Fibroblast of upper back skin (primary cell): ENCODE data around the gene WDR73.

Experiments used
- DNase-seq: peaks from one replicate; pipeline ENCODE4 v3.0.0-alpha.2; 2013

WDR73 gene

GRCh38 chr15:84609818-84610525 lies 44.1 kb downstream of the WDR73 start:
- DNase-seq: no peak

- no peak for DNase-seq
Observed at GRCh38 chr15:84608707-84609284, 45.3 kb downstream of the WDR73 start.

- DNase-seq: no peak
Observed at GRCh38 chr15:84606653-84607120, 47.4 kb downstream of the WDR73 start.

GRCh38 chr15:84605554-84605882 lies 48.6 kb downstream of the WDR73 start:
- no peak for DNase-seq

- no peak for DNase-seq
Observed at GRCh38 chr15:84604826-84605553, 49.1 kb downstream of the WDR73 start.

- no peak for DNase-seq
Observed at GRCh38 chr15:84603630-84604379, 50.3 kb downstream of the WDR73 start.

GRCh38 chr15:84601555-84601838 lies 52.6 kb downstream of the WDR73 start:
- DNase-seq: no peak

- DNase-seq: peak; percentile 93
Observed at GRCh38 chr15:84600687-84601554, 53.2 kb downstream of the WDR73 start, which contains the start of gene ZSCAN2. TSS of gene ZSCAN2 (plus strand) at chr15:84601009. CDS start at chr15:84603928, 2,919 bp downstream.

- peak; percentile 79 for DNase-seq
Observed at GRCh38 chr15:84600331-84600686, 53.8 kb downstream of the WDR73 start.

- no peak for DNase-seq
Observed at GRCh38 chr15:84599906-84600305, 54.2 kb downstream of the WDR73 start.

- DNase-seq: peak; percentile 51
Observed at GRCh38 chr15:84598993-84599392, 55.1 kb downstream of the WDR73 start.

- DNase-seq: peak; percentile 16
Observed at GRCh38 chr15:84598250-84598649, 55.8 kb downstream of the WDR73 start.

- no peak for DNase-seq
Observed at GRCh38 chr15:84597296-84597695, 56.8 kb downstream of the WDR73 start.

- DNase-seq: no peak
Observed at GRCh38 chr15:84595660-84596059, 58.4 kb downstream of the WDR73 start.

- no peak for DNase-seq
Observed at GRCh38 chr15:84594617-84595290, 59.3 kb downstream of the WDR73 start.

- no peak for DNase-seq
Observed at GRCh38 chr15:84591815-84592214, 62.3 kb downstream of the WDR73 start.

- DNase-seq: peak; percentile 9
Observed at GRCh38 chr15:84590406-84590805, 63.7 kb downstream of the WDR73 start.
